GM19193 (cell line): Measurements from ENCODE around the gene ANXA4.

Experiments used
- POLR2A ChIP-seq: IDR thresholded peaks from 4 replicates; pipeline ENCODE4 v1.6.1; 2011; ENCODE audit not compliant: insufficient read depth, insufficient read length; ENCODE audit errors: extremely low read depth

ANXA4 gene

DNA sequence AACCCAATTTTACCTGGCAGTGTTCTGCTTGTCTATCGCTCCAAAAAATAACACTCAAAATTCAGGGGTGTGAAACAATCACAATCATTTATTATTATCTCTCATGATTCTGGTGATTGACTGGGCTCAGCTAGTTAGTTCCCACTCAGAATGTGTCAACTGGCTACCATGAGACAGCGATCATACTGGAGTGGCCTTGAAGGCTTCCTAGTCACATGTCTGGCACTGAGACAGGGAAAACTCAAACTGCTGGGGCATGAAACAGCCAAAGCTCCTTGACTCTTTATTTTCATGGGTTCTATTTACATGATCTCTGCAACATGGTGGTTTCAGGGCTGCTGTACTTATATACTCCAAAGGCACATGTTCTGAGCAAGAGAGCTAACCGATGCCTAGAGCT, 6.2 kb upstream of the ANXA4 start:
- no peak for TF ChIP-seq POLR2A

- TF ChIP-seq POLR2A, result no peak
Observed at GRCh38 chr2:69740502-69740951, 1.4 kb upstream of the ANXA4 start.

DNA sequence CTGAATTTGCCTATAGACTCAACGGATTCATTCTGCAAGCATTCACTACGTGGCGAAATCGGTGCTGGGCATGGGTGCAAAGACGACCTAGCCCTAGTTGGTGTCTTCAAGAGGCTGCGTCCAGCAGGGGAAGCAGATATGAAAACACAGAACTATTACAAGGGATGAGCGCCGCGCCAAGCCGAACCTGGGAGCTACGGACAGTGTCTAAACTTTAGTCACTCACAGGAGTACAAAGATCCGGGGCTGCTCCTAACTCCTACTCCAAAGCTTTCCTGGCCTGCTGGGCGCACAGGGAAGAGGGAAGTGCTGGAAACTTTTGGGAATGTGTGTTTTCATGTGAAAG, 732 bp upstream of the ANXA4 start:
- no peak for TF ChIP-seq POLR2A

- no peak for TF ChIP-seq POLR2A
Observed at GRCh38 chr2:69742322-69742952, 503 bp downstream of the ANXA4 start.

DNA sequence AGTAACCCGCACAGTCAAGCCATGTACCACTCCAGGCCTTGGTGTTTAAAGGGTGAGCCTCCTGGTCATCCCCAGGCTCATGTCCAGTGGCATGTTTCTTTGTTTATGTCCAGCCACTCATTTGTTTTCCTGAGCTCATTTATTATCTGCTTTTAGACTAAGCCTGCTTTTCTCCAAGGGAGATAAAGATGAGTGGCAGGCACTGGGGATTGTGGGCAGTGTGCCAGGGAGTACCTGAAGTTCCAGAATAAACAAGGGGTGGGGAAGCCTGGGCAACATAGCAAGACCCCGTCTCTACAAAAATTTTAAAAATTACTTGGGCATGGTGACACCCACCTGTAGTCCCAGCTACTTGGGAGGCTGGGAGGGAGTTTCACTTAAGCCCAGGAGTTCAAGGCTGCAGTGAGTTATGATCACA, 1.9 kb downstream of the ANXA4 start:
- TF ChIP-seq POLR2A, result no peak

DNA sequence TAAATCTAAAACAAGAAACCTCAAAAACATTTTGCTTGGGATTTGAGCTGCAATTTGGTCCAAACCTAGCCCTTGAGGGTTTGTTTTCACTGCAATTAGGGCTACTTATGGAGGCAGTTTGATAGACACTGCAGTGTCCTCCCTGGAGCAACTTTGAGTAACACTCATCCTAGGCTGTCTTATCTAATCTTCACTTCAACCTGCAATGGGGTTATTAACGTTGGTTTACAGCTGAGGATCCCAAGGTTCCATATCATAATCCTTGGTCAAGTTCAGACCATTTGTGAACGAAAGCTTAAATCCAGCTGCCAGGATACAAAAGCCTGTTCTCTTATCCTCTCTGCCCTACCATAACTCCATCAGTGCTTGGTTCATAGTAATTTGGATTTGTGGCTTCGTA, 2.5 kb downstream of the ANXA4 start:
- TF ChIP-seq POLR2A, result no peak

GRCh38 chr2:69745035-69745434, 3.1 kb downstream of the ANXA4 start:
- no peak for TF ChIP-seq POLR2A

DNA sequence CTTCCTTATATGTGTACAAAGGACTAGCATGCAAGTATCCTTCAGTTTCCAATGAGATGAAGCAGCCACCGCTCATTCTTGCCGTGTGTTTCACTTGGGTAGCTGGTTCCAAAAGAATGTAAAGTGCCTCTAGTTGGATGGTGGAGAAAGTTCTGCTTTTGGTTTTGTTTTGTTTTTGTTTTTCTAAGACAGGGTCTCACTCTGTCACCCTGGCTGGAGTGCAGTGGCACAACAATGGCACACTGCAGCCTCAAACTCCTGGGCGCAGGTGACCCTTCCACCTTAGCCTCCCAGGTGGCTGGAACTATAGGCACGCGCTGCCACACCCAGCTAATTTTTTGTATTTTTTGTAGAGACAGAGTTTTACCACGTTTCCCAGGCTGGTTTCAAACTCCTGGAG, 8.3 kb downstream of the ANXA4 start:
- no peak for TF ChIP-seq POLR2A

- TF ChIP-seq POLR2A, result no peak
Observed at GRCh38 chr2:69753659-69754363, 11.9 kb downstream of the ANXA4 start.

DNA sequence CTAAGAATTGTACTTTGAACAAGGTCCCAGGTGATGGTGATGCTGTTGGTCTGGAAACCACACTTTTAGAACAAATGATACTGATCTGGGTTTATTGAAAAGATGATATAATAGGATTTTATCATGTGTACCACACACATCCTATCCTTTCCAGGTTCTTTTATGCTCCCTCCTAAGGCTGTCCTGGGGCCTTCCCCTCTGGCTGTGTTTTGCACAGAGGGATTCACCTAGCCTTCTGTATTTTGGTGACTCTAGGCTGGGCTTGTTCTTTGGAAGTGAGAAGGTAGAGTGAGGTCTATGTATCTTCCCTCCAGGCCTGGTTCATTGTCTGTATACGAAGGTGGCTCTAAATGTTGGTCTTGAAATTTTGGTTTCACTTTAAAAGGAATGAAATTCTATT, 12.7 kb downstream of the ANXA4 start:
- TF ChIP-seq POLR2A, result no peak

GRCh38 chr2:69755862-69756467, 14.0 kb downstream of the ANXA4 start:
- no peak for TF ChIP-seq POLR2A

- no peak for TF ChIP-seq POLR2A
Observed at GRCh38 chr2:69762025-69762424, 20.1 kb downstream of the ANXA4 start.

DNA sequence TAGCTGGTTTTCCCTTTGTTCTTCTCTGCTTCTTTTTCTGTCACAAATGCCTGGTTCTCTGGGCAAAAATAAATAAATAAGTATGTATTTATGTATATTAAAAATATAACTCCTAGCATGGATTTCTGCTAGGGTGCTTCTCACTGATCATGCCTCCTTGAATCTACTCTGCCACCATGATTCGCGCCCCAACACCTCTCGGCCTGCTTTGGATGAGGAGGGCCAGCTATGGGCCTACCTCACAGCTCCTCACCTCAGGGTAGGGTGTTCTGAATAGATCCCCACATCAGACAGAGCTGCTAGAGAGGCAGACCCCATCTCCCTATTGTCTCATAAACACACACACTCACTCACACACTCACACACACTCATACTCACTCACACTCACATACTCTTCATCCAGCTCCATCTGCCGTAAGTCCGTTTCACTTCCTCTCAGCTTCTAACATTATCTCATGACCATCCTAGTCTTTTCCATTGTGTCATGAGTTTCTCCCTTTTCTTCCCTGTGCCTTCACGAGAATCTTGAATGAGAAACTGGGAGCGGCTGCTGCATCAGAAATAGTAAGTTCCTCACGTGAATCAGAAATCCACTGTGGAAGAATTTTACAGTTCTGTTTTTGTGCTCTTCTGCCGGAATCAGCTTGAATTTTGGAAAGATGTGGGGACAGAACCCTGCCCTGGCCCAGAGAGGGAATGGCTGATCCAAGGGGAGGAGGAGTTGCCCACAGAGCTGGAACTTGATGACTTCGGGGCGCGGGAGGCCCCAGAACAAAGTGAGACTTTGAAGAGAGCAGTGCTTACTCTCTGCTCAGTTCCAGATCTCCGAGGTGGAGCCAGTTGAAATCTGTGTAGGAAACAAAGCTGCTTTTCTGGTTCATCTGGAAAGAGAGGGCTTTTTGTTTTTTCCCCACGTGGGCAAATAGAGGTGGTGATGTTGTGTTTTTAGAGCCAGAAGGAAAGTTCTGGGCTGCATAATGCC, 20.9 kb downstream of the ANXA4 start:
- TF ChIP-seq POLR2A, result no peak

DNA sequence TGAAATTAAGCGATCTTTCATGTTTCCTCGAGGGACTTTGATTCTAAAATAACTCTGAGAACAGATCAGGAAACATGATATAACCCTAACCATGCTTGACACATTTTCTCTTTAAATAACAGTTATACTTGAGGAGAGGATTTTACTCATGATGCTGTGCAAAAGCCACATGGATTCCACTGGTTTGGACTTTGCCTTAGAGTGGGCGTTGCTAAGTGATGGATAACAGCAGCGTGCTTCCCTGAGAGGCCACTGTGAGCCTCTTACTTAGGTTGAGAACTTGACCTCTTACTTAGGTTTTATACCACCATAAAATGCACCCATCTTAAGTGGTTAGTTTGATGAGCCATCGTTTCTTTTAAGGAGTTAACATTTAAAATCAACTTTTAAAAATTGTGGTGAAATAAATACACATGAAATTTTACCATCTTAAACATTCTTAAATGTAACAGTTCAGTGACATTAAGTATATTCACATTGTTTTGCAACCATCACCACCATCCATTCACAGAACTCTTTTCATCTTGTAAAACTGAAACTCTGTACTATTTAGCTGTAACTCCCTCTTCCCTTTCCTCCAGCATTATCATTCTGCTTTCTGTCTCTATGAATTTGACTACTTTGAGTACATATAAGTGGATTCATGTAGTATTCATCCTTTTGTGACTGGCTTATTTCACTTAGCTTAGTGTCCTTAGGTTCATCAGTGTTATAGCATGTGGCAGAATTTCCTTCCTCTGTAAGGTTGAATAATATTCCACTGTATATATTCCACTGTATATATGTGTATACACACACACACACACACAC, 22.6 kb downstream of the ANXA4 start:
- TF ChIP-seq POLR2A, result no peak

DNA sequence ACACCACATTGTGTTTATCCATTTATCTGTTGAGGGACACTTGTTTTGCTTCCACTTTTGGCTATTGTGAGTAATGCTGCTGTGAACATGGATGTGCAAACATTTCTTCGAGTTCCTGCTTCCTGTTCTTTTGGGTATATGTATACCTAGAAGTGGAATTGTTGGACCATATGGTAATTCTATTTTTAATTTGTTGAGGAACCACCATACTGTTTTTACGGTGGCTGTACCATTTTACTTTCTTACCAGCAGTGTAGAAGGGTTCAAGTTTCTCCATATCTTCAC, 23.1 kb downstream of the ANXA4 start:
- TF ChIP-seq POLR2A, result no peak

DNA sequence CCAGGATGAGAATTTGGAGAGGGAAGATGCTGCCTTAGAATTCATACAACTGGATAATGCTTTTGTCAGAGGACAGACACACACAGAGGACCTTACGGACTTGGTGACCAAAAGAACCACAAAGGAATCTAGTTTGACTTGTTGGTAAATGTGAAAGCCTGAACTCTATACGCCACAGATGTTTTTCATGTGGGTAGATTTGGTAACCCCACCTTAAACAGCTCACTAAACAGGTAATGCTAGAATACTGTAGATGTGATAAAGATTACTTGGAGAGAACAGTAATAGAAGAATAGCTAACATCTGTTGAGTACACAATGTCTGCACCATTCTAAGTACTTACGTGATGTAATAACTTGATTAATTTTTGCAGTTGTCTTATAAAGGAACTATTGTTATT, 24.1 kb downstream of the ANXA4 start:
- no peak for TF ChIP-seq POLR2A
